Stimulated activated naive CD8-positive, alpha-beta T cell treated with anti-CD3 and anti-CD28 coated beads, Interleukin-15, amount 100 ng/mL, for 72 hours (primary cell): ENCODE data around the gene OR51A4.
"Not testable (repeated sequence)": the region's sequence is repeated elsewhere in the genome, so short reads cannot be mapped to it uniquely, and the experiment has no call there.

Source experiments
- ATAC-seq: fragments of 150-1000 bp; cut with Tn5 transposase; 2 replicates; pipeline ENCODE4 v1.10.0; 2021; ENCODE audit warnings: mild to moderate bottlenecking, moderate library complexity
- DNase-seq, 2 donors: peaks; one replicate each; pipeline ENCODE4 v3.0.0; 2021 to 2022
- H3K27ac Mint-ChIP-seq, 2 donors: one replicate each; pipeline ENCODE4 v1.8.0; 2022; ENCODE audit warnings: mild to moderate bottlenecking in 2 of 2, mixed read lengths in 2 of 2, moderate library complexity in 2 of 2
- H3K27me3 Mint-ChIP-seq: one replicate; pipeline ENCODE4 v1.8.0; 2022; ENCODE audit warnings: mixed read lengths
- H3K4me1 Mint-ChIP-seq: one replicate; pipeline ENCODE4 v1.8.0; 2022; ENCODE audit warnings: mild to moderate bottlenecking, mixed read lengths
- H3K4me3 Mint-ChIP-seq, 2 donors: one replicate each; pipeline ENCODE4 v1.8.0; 2022; ENCODE audit warnings: mild to moderate bottlenecking in 2 of 2, mixed read lengths in 2 of 2, moderate library complexity in 1 of 2
- H3K9me3 Mint-ChIP-seq, 2 donors: one replicate each; pipeline ENCODE4 v1.8.0; 2022; ENCODE audit warnings: mixed read lengths in 2 of 2

Gene OR51A4

GRCh38 chr11:4947505-4947904 lies at the start of gene OR51A4:
TSS of gene OR51A4 (minus strand) at chr11:4947605. CDS start at chr11:4947100, 505 bp downstream.
- Mint-ChIP-seq H3K9me3 (no peaks in the 10 kb centered on the region), H3K4me1 (no peaks in the 10 kb centered on the region)
- ATAC-seq: no peak

GRCh38 chr11:4994551-4994950 lies 47.1 kb upstream of the OR51A4 start, which contains the start of gene OR51L1:
TSS of gene OR51L1 (plus strand) at chr11:4994851. CDS start at chr11:4998983, 4,132 bp downstream.
- no peaks in the 10 kb centered on the region for H3K9me3 Mint-ChIP-seq
- ATAC-seq: no peak
- peaks cover 7% of the 10 kb centered on the region for H3K27me3 Mint-ChIP-seq

More at GRCh38 chr11:4947505-4947904, at the start of gene OR51A4:
- Mint-ChIP-seq H3K4me3 (no peak within 1 kb of the TSS), H3K27me3 (no peaks in the 10 kb centered on the region), H3K27ac (no peak within 1 kb of the TSS)
- DNase-seq: no peak

GRCh38 chr11:4991060-4991459 lies 43.7 kb upstream of the OR51A4 start:
- Mint-ChIP-seq H3K27ac (no peak overlapping the region), H3K4me3 (no peak overlapping the region), H3K4me1 (no peaks in the 10 kb centered on the region), H3K9me3 (no peaks in the 10 kb centered on the region), H3K27me3 (no peaks in the 10 kb centered on the region)
- DNase-seq (no peak), ATAC-seq (no peak)

More at GRCh38 chr11:4994551-4994950, 47.1 kb upstream of the OR51A4 start, which contains the start of gene OR51L1:
- no peak within 1 kb of the TSS for H3K4me3 Mint-ChIP-seq
- no peaks in the 10 kb centered on the region for H3K4me1 Mint-ChIP-seq
- no peak for DNase-seq
- no peak within 1 kb of the TSS for H3K27ac Mint-ChIP-seq

GRCh38 chr11:4983841-4984240 lies 36.4 kb upstream of the OR51A4 start:
- Mint-ChIP-seq H3K9me3 (no peaks in the 10 kb centered on the region), H3K27ac (no peak overlapping the region)

GRCh38 chr11:4982678-4983077 lies 35.3 kb upstream of the OR51A4 start:
- Mint-ChIP-seq H3K4me3 (no peak overlapping the region), H3K27me3 (no peaks in the 10 kb centered on the region)

More at GRCh38 chr11:4983841-4984240, 36.4 kb upstream of the OR51A4 start:
- DNase-seq: no peak
- no peak for ATAC-seq
- Mint-ChIP-seq H3K4me3 (no peak overlapping the region), H3K4me1 (no peaks in the 10 kb centered on the region), H3K27me3 (no peaks in the 10 kb centered on the region)

GRCh38 chr11:4979036-4979435 lies 31.6 kb upstream of the OR51A4 start:
- Mint-ChIP-seq H3K4me3 (no peak overlapping the region), H3K9me3 (peaks cover 6 to 7% of the 10 kb centered on the region in 2 donors), H3K4me1 (no peaks in the 10 kb centered on the region), H3K27ac (no peak overlapping the region), H3K27me3 (no peaks in the 10 kb centered on the region)
- no peak for DNase-seq
- no peak for ATAC-seq

More at GRCh38 chr11:4982678-4983077, 35.3 kb upstream of the OR51A4 start:
- no peak for DNase-seq
- no peak overlapping the region for H3K27ac Mint-ChIP-seq
- H3K9me3 Mint-ChIP-seq: peaks cover 6% of the 10 kb centered on the region in 2 donors
- no peaks in the 10 kb centered on the region for H3K4me1 Mint-ChIP-seq
- no peak for ATAC-seq

- Mint-ChIP-seq H3K9me3 (peaks cover 6 to 7% of the 10 kb centered on the region in 2 donors), H3K4me3 (no peak overlapping the region)
- no peak for ATAC-seq
These were observed 28.0 kb upstream of the OR51A4 start for GRCh38 chr11:4975436-4975835.

GRCh38 chr11:4962816-4963215 lies 15.4 kb upstream of the OR51A4 start:
- peak overlapping the region in 1 of 2 donors; percentile 50 for H3K27ac Mint-ChIP-seq
- H3K27me3 Mint-ChIP-seq: peaks cover 11% of the 10 kb centered on the region
- ATAC-seq (no peak), DNase-seq (no peak)
- no peaks in the 10 kb centered on the region for H3K4me1 Mint-ChIP-seq
- H3K4me3 Mint-ChIP-seq: no peak overlapping the region
- peaks cover 7 to 18% of the 10 kb centered on the region in 2 donors for H3K9me3 Mint-ChIP-seq

More at GRCh38 chr11:4975436-4975835, 28.0 kb upstream of the OR51A4 start:
- Mint-ChIP-seq H3K4me1 (no peaks in the 10 kb centered on the region), H3K27ac (no peak overlapping the region), H3K27me3 (peaks cover 5% of the 10 kb centered on the region)
- DNase-seq: no peak

- peaks cover 2% of the 10 kb centered on the region for H3K27me3 Mint-ChIP-seq
- no peak for ATAC-seq
- no peak overlapping the region for H3K4me3 Mint-ChIP-seq
- H3K27ac Mint-ChIP-seq: no peak overlapping the region
- H3K4me1 Mint-ChIP-seq: no peaks in the 10 kb centered on the region
- DNase-seq: no peak
- peaks cover 2 to 18% of the 10 kb centered on the region in 2 donors for H3K9me3 Mint-ChIP-seq
These were observed 13.5 kb upstream of the OR51A4 start for GRCh38 chr11:4960877-4961276.

- DNase-seq (no peak), ATAC-seq (no peak)
- no peaks in the 10 kb centered on the region for H3K4me1 Mint-ChIP-seq
These were observed 10.0 kb upstream of the OR51A4 start for GRCh38 chr11:4957396-4957795.

GRCh38 chr11:4955613-4956012 lies 8.2 kb upstream of the OR51A4 start, which contains the start of gene OR51A2:
TSS of gene OR51A2 (minus strand) at chr11:4955713. CDS start at chr11:4955713, 0 bp downstream.
- H3K27me3 Mint-ChIP-seq, ATAC-seq, H3K4me1 Mint-ChIP-seq, H3K9me3 Mint-ChIP-seq, H3K27ac Mint-ChIP-seq, DNase-seq, H3K4me3 Mint-ChIP-seq: not testable (repeated sequence)

More at GRCh38 chr11:4957396-4957795, 10.0 kb upstream of the OR51A4 start:
- Mint-ChIP-seq H3K27me3 (no peaks in the 10 kb centered on the region), H3K27ac (no peak overlapping the region), H3K9me3 (peaks cover 0 to 5% of the 10 kb centered on the region in 2 donors), H3K4me3 (no peak overlapping the region)

GRCh38 chr11:4936745-4937144 lies 10.7 kb downstream of the OR51A4 start:
- Mint-ChIP-seq H3K27me3 (no peaks in the 10 kb centered on the region), H3K9me3 (no peaks in the 10 kb centered on the region), H3K4me3 (no peak overlapping the region), H3K4me1 (no peaks in the 10 kb centered on the region), H3K27ac (no peak overlapping the region)
- DNase-seq: no peak
- ATAC-seq: no peak

GRCh38 chr11:4932751-4933150 lies 14.7 kb downstream of the OR51A4 start:
- H3K4me1 Mint-ChIP-seq: no peaks in the 10 kb centered on the region
- ATAC-seq: no peak
- H3K9me3 Mint-ChIP-seq: no peaks in the 10 kb centered on the region
- no peaks in the 10 kb centered on the region for H3K27me3 Mint-ChIP-seq
- DNase-seq: no peak
- no peak overlapping the region for H3K27ac Mint-ChIP-seq
- H3K4me3 Mint-ChIP-seq: no peak overlapping the region

GRCh38 chr11:4926608-4927007 lies 20.8 kb downstream of the OR51A4 start:
- Mint-ChIP-seq H3K4me1 (no peaks in the 10 kb centered on the region), H3K27me3 (no peaks in the 10 kb centered on the region), H3K9me3 (no peaks in the 10 kb centered on the region), H3K4me3 (no peak overlapping the region), H3K27ac (no peak overlapping the region)
- ATAC-seq (no peak), DNase-seq (no peak)

- H3K4me3 Mint-ChIP-seq: no peak within 1 kb of the TSS
- H3K27ac Mint-ChIP-seq: no peak within 1 kb of the TSS
- no peaks in the 10 kb centered on the region for H3K9me3 Mint-ChIP-seq
- no peaks in the 10 kb centered on the region for H3K4me1 Mint-ChIP-seq
- ATAC-seq (no peak), DNase-seq (no peak)
- no peaks in the 10 kb centered on the region for H3K27me3 Mint-ChIP-seq
These were observed 23.2 kb downstream of the OR51A4 start, which contains the start of gene OR51G1 for GRCh38 chr11:4924239-4924638. TSS of gene OR51G1 (minus strand) at chr11:4924339. CDS start at chr11:4924339, 0 bp downstream.

- DNase-seq: no peak
- H3K4me3 Mint-ChIP-seq: no peak overlapping the region
- no peaks in the 10 kb centered on the region for H3K4me1 Mint-ChIP-seq
- no peak for ATAC-seq
- H3K27me3 Mint-ChIP-seq: no peaks in the 10 kb centered on the region
- no peaks in the 10 kb centered on the region for H3K9me3 Mint-ChIP-seq
- H3K27ac Mint-ChIP-seq: no peak overlapping the region
These were observed 25.1 kb downstream of the OR51A4 start for GRCh38 chr11:4922304-4922703.

- ATAC-seq (no peak), DNase-seq (no peak)
- no peak overlapping the region for H3K4me3 Mint-ChIP-seq
- no peak overlapping the region for H3K27ac Mint-ChIP-seq
- H3K4me1 Mint-ChIP-seq: no peaks in the 10 kb centered on the region
- H3K9me3 Mint-ChIP-seq: no peaks in the 10 kb centered on the region
- H3K27me3 Mint-ChIP-seq: no peaks in the 10 kb centered on the region
These were observed 25.6 kb downstream of the OR51A4 start for GRCh38 chr11:4921796-4922195.
